ENCODE results near the gene ZNF25.

GRCh38 chr10:37991655-37992054 is 15.2 kb upstream of the ZNF25 start:
- TF ChIP-seq EZH2 (IDR thresholded peaks at IDR 0.05) (no peak), POLR2AphosphoS5 (IDR thresholded peaks at IDR 0.05; ENCODE audit: borderline replicate concordance, low read depth, low read length) (no peak)
